CD8-positive, alpha-beta memory T cell (primary cell): ENCODE measurements around the gene CCDC74A. TPM values are rescaled to one million over a fixed set of nuclear protein-coding genes. Genes with fewer than 3 reads are reported as not detected.
A peak's percentile ranks its signal among the peaks of the same experiment; 100 is the strongest.
"Not testable (repeated sequence)": the region's sequence is repeated elsewhere in the genome, so short reads cannot be mapped to it uniquely, and the experiment has no call there.

ENCODE experiments used
- CTCF ChIA-PET: fragments of 350-600 bp; sonication (Branson Sonifier 250); formaldehyde crosslinking; loops from one replicate; lab custom pipeline; 2021; ENCODE audit warnings: antibody characterized with exemption; lab: Charles Lee
- POLR2A ChIA-PET: fragments of 350-600 bp; sonication (Branson Sonifier 250); formaldehyde crosslinking; loops from one replicate; lab custom pipeline; 2021; ENCODE audit warnings: antibody characterized with exemption; lab: Charles Lee
- DNase-seq, 5 donors: peaks; one replicate each; pipeline versions ENCODE4 v3.0.0 to v3.0.0-alpha.2; 2020 to 2022; ENCODE audit warnings: mixed read lengths in 1 of 5
- H3K27ac ChIP-seq: one replicate; pipeline ENCODE4 v1.7.0; 2013; ENCODE audit warnings: low read depth, mild to moderate bottlenecking, low read length, moderate library complexity
- H3K27me3 ChIP-seq: 2 replicates; pipeline ENCODE4 v1.7.0; 2013; ENCODE audit warnings: low read length, mild to moderate bottlenecking; ENCODE audit not compliant: insufficient read depth, poor library complexity, severe bottlenecking
- H3K36me3 ChIP-seq: 2 replicates; pipeline ENCODE4 v1.7.0; 2013; ENCODE audit warnings: mild to moderate bottlenecking, low read length, moderate library complexity; ENCODE audit not compliant: insufficient read depth
- H3K4me1 ChIP-seq: 2 replicates; pipeline ENCODE4 v1.7.0; 2013; ENCODE audit warnings: mild to moderate bottlenecking, low read length, moderate library complexity; ENCODE audit not compliant: insufficient read depth
- H3K4me3 ChIP-seq: 2 replicates; pipeline ENCODE4 v1.7.0; 2013; ENCODE audit warnings: mild to moderate bottlenecking, low read length
- H3K9me3 ChIP-seq: 2 replicates; pipeline ENCODE4 v1.7.0; 2013; ENCODE audit warnings: mild to moderate bottlenecking, low read length
- H3K27ac Mint-ChIP-seq, 8 donors: one replicate each; pipeline ENCODE4 v1.8.0; 2020 to 2021; ENCODE audit warnings: mixed read lengths in 8 of 8, mild to moderate bottlenecking in 6 of 8, inconsistent platforms in 3 of 8, moderate library complexity in 3 of 8
- H3K27me3 Mint-ChIP-seq, 2 donors: one replicate each; pipeline ENCODE4 v1.8.0; 2020 to 2021; ENCODE audit warnings: mixed read lengths in 2 of 2, mild to moderate bottlenecking in 1 of 2, moderate library complexity in 1 of 2
- H3K36me3 Mint-ChIP-seq, 3 donors: one replicate each; pipeline ENCODE4 v1.8.0; 2020 to 2021; ENCODE audit warnings: mixed read lengths in 3 of 3, inconsistent platforms in 1 of 3, mild to moderate bottlenecking in 1 of 3
- H3K4me1 Mint-ChIP-seq, 3 donors: one replicate each; pipeline ENCODE4 v1.8.0; 2020 to 2021; ENCODE audit warnings: mixed read lengths in 3 of 3, inconsistent platforms in 1 of 3, mild to moderate bottlenecking in 1 of 3
- H3K4me3 Mint-ChIP-seq, 7 donors: one replicate each; pipeline ENCODE4 v1.8.0; 2020 to 2021; ENCODE audit warnings: mixed read lengths in 7 of 7, mild to moderate bottlenecking in 6 of 7, moderate library complexity in 4 of 7, inconsistent platforms in 2 of 7
- H3K9me3 Mint-ChIP-seq, 5 donors: one replicate each; pipeline ENCODE4 v1.8.0; 2020 to 2022; ENCODE audit warnings: mixed read lengths in 5 of 5, mild to moderate bottlenecking in 3 of 5, moderate library complexity in 2 of 5, inconsistent platforms in 1 of 5
- polyA plus RNA-seq: library from polyadenylated mRNA; unstranded; fragments of 300-500 nt; fragmentation: Illumina TruSeq; gene quantifications from one replicate; pipeline ENCODE4 v1.2.3, GENCODE V29; 2021
- total RNA-seq, 2 experiments: library from RNA; stranded (reverse); gene quantifications; one replicate each; pipeline ENCODE4 v1.2.3, GENCODE V29; 2021

Gene CCDC74A
- total and polyA plus RNA-seq, 3 experiments from 2014 or later: 0.69 to 5.0 (median 3.6) TPM

GRCh38 chr2:131511969-131512870 is 15.5 kb upstream of the CCDC74A start:
- H3K4me3 ChIP-seq, H3K27ac ChIP-seq, H3K27me3 Mint-ChIP-seq, H3K4me1 Mint-ChIP-seq, H3K9me3 ChIP-seq, POLR2A ChIA-PET, H3K27me3 ChIP-seq, H3K9me3 Mint-ChIP-seq, DNase-seq, CTCF ChIA-PET, H3K4me3 Mint-ChIP-seq, H3K4me1 ChIP-seq: not testable (repeated sequence)
- Mint-ChIP-seq H3K36me3 (peaks cover 0 to 71% (median 7%) of the 10 kb centered on the region in 3 donors), H3K27ac (peak overlapping the region in 1 of 8 donors; percentile 32)
- H3K36me3 ChIP-seq: peaks cover 11% of the 10 kb centered on the region

GRCh38 chr2:131514408-131515166 is 13.1 kb upstream of the CCDC74A start:
- H3K27me3 Mint-ChIP-seq, H3K27ac ChIP-seq, DNase-seq, H3K4me3 Mint-ChIP-seq, H3K9me3 Mint-ChIP-seq, H3K27me3 ChIP-seq, H3K4me1 ChIP-seq, H3K4me3 ChIP-seq, H3K9me3 ChIP-seq, POLR2A ChIA-PET, H3K36me3 ChIP-seq, H3K4me1 Mint-ChIP-seq: not testable (repeated sequence)
- Mint-ChIP-seq H3K36me3 (peaks cover 0 to 73% (median 0%) of the 10 kb centered on the region in 3 donors), H3K27ac (peak overlapping the region in 5 of 8 donors; percentile 23 to 66 (median 50))
- CTCF ChIA-PET: interaction anchor here (0.9 kb wide), 1 partner anchor 158 kb away, joined by 3 read pairs; no protein-coding TSS in a partner anchor

- H3K9me3 Mint-ChIP-seq, POLR2A ChIA-PET, H3K4me1 Mint-ChIP-seq, H3K27me3 ChIP-seq, DNase-seq, H3K4me3 Mint-ChIP-seq, H3K4me1 ChIP-seq, H3K9me3 ChIP-seq, CTCF ChIA-PET, H3K27me3 Mint-ChIP-seq, H3K36me3 ChIP-seq, H3K4me3 ChIP-seq, H3K27ac ChIP-seq: not testable (repeated sequence)
- Mint-ChIP-seq H3K27ac (peak overlapping the region in 2 of 8 donors; percentile 17 to 42), H3K36me3 (peaks cover 0 to 72% (median 0%) of the 10 kb centered on the region in 3 donors)
Measured at GRCh38 chr2:131515235-131515634, 12.5 kb upstream of the CCDC74A start.

GRCh38 chr2:131516011-131516410 is 11.7 kb upstream of the CCDC74A start:
- H3K27ac ChIP-seq: no peak overlapping the region
- H3K36me3 ChIP-seq: no peaks in the 10 kb centered on the region
- no peak for DNase-seq
- peak overlapping the region in 1 of 8 donors; percentile 56 for H3K27ac Mint-ChIP-seq
- no peaks in the 10 kb centered on the region for H3K27me3 Mint-ChIP-seq
- peaks cover 0 to 74% (median 0%) of the 10 kb centered on the region in 3 donors for H3K36me3 Mint-ChIP-seq
- no peaks in the 10 kb centered on the region for H3K9me3 ChIP-seq
- no peak overlapping the region for H3K4me3 Mint-ChIP-seq
- no peaks in the 10 kb centered on the region for H3K9me3 Mint-ChIP-seq
- CTCF ChIA-PET: no interaction called here
- peaks cover 0 to 6% (median 2%) of the 10 kb centered on the region in 3 donors for H3K4me1 Mint-ChIP-seq
- no peaks in the 10 kb centered on the region for H3K4me1 ChIP-seq
- H3K4me3 ChIP-seq: no peak overlapping the region
- no peaks in the 10 kb centered on the region for H3K27me3 ChIP-seq
- POLR2A ChIA-PET: no interaction called here

GRCh38 chr2:131516621-131517020 is 11.1 kb upstream of the CCDC74A start:
- DNase-seq, H3K4me3 ChIP-seq, H3K4me1 ChIP-seq, H3K27me3 Mint-ChIP-seq, POLR2A ChIA-PET, H3K9me3 Mint-ChIP-seq, H3K36me3 ChIP-seq, CTCF ChIA-PET, H3K27ac ChIP-seq, H3K4me3 Mint-ChIP-seq, H3K4me1 Mint-ChIP-seq, H3K9me3 ChIP-seq, H3K27me3 ChIP-seq: not testable (repeated sequence)
- Mint-ChIP-seq H3K27ac (peak overlapping the region in 1 of 8 donors; percentile 52), H3K36me3 (peaks cover 0 to 69% (median 0%) of the 10 kb centered on the region in 3 donors)

GRCh38 chr2:131517106-131517831 is 10.4 kb upstream of the CCDC74A start:
- Histone ChIP-seq H3K9me3 (no peaks in the 10 kb centered on the region), H3K27me3 (no peaks in the 10 kb centered on the region), H3K4me1 (no peaks in the 10 kb centered on the region), H3K4me3 (no peak overlapping the region), H3K27ac (no peak overlapping the region), H3K36me3 (no peaks in the 10 kb centered on the region)
- Mint-ChIP-seq H3K27me3 (no peaks in the 10 kb centered on the region), H3K9me3 (no peaks in the 10 kb centered on the region), H3K4me3 (no peak overlapping the region), H3K4me1 (peaks cover 0 to 6% (median 2%) of the 10 kb centered on the region in 3 donors), H3K36me3 (peaks cover 0 to 66% (median 0%) of the 10 kb centered on the region in 3 donors), H3K27ac (peak overlapping the region in 2 of 8 donors; percentile 52 to 63)
- ChIA-PET POLR2A (no interaction called here), CTCF (no interaction called here)
- DNase-seq: no peak

- H3K36me3 ChIP-seq, CTCF ChIA-PET, POLR2A ChIA-PET, H3K4me3 ChIP-seq, H3K9me3 ChIP-seq, H3K4me3 Mint-ChIP-seq, H3K27me3 ChIP-seq, H3K4me1 ChIP-seq, H3K27ac Mint-ChIP-seq, H3K27me3 Mint-ChIP-seq, H3K9me3 Mint-ChIP-seq, DNase-seq, H3K27ac ChIP-seq, H3K4me1 Mint-ChIP-seq: not testable (repeated sequence)
- peaks cover 0 to 60% (median 0%) of the 10 kb centered on the region in 3 donors for H3K36me3 Mint-ChIP-seq
Measured at GRCh38 chr2:131517856-131518255, 9.8 kb upstream of the CCDC74A start.
